HepG2 (cell line): Measurements from ENCODE around the gene ZBTB20. TPM values are rescaled to one million over a fixed set of nuclear protein-coding genes. Genes with fewer than 3 reads are reported as not detected.

Experiments used
- ATAC-seq: fragments of 200-7000 bp; cut with Tn5 transposase; 3 replicates; pipeline ENCODE4 v1.9.1; 2020; ENCODE audit warnings: mild to moderate bottlenecking, moderate library complexity
- BruUV-seq: library from RNA; stranded (reverse); fragments of 400-500 nt; replicated peaks from 2 replicates; lab custom pipeline; 2021; lab: Mats Ljungman, UMichigan
- CTCF ChIA-PET: fragments of 300-600 bp; formaldehyde crosslinking; extraction: SDS; loops from one replicate; lab custom pipeline; 2021; ENCODE audit warnings: low total read pairs, inconsistent platforms, low intra/inter-chr PET ratio; lab: Yijun Ruan, JAX
- POLR2A ChIA-PET: fragments of 350-600 bp; sonication (Branson Sonifier 250); formaldehyde crosslinking; loops from one replicate; lab custom pipeline; 2020; ENCODE audit warnings: antibody characterized with exemption, inconsistent platforms; lab: Yijun Ruan, JAX
- DNase-seq: peaks from one replicate; pipeline ENCODE4 v3.0.0-alpha.2; 2015; ENCODE audit warnings: low spot score
- FAIRE-seq: peaks from 3 replicates; lab custom pipeline; 2011; peaks lifted over from hg19 to GRCh38; lab: Jason Lieb, UNC
- H2AFZ ChIP-seq: one replicate; pipeline ENCODE4 v1.6.1; 2011; ENCODE audit warnings: low read length, inconsistent platforms
- H3K27ac ChIP-seq: fragments of 300-600 bp; 3 replicates; pipeline ENCODE4 v1.8.0; 2011; ENCODE audit warnings: mixed run types, mild to moderate bottlenecking, mixed read lengths, low read length, inconsistent platforms; ENCODE audit not compliant: insufficient read depth; ENCODE audit errors: extremely low read length
- H3K27me3 ChIP-seq, 2 experiments: fragments of 200-600 bp in 1 of 2; 2 replicates in 1 of 2; 3 replicates in 1 of 2; pipeline versions ENCODE4 v1.6.0 to v1.8.0; 2011; ENCODE audit warnings: low read length in 2 of 2, mild to moderate bottlenecking in 2 of 2, moderate library complexity in 2 of 2, inconsistent platforms in 1 of 2; ENCODE audit not compliant: insufficient read depth in 2 of 2, control insufficient read depth in 1 of 2
- H3K36me3 ChIP-seq, 2 experiments: fragments of 200-600 bp in 1 of 2; replicated peaks in 1 of 2; 2 replicates in 1 of 2; 3 replicates in 1 of 2; pipeline versions ENCODE4 v1.5.1 to v1.8.0; 2011; ENCODE audit warnings: low read length in 2 of 2, inconsistent platforms in 1 of 2; ENCODE audit not compliant: insufficient read depth in 2 of 2, control insufficient read depth in 1 of 2
- H3K4me1 ChIP-seq: 2 replicates; pipeline ENCODE4 v1.5.1; 2012; ENCODE audit warnings: low read length, inconsistent platforms; ENCODE audit not compliant: insufficient read depth
- H3K4me2 ChIP-seq: 2 replicates; pipeline ENCODE4 v1.6.0; 2011; ENCODE audit warnings: low read depth, low read length, inconsistent platforms
- H3K4me3 ChIP-seq, 3 experiments: fragments of 200-600 bp in 1 of 3; sonication (generic), shearing (Covaris generic) in 1 of 3; replicated peaks in 1 of 3; 2 replicates each; pipeline ENCODE4 v1.5.1; 2011 to 2016; ENCODE audit warnings: low read length in 3 of 3, inconsistent platforms in 2 of 3, low read depth in 2 of 3, mild to moderate bottlenecking in 2 of 3, control low read depth in 1 of 3, mixed read lengths in 1 of 3; ENCODE audit not compliant: insufficient read depth in 1 of 3
- H3K79me2 ChIP-seq: one replicate; pipeline ENCODE4 v1.6.1; 2011; ENCODE audit warnings: low read length, inconsistent platforms; ENCODE audit not compliant: insufficient read depth
- H3K9ac ChIP-seq: 2 replicates; pipeline ENCODE4 v1.6.0; 2011; ENCODE audit warnings: mild to moderate bottlenecking, low read depth, low read length, inconsistent platforms; ENCODE audit not compliant: insufficient read depth
- H3K9me3 ChIP-seq: 2 replicates; pipeline ENCODE4 v1.5.1; 2012; ENCODE audit warnings: mild to moderate bottlenecking, low read length
- H4K20me1 ChIP-seq: 2 replicates; pipeline ENCODE4 v1.6.0; 2011; ENCODE audit warnings: inconsistent platforms, mild to moderate bottlenecking, low read length, moderate library complexity; ENCODE audit not compliant: insufficient read depth
- EP300 ChIP-seq, 3 experiments: sonication (generic) in 1 of 3; formaldehyde crosslinking in 1 of 3; IDR thresholded peaks; 2 replicates each; pipeline versions ENCODE4 v1.5.1 to v1.6.1; 2011 to 2020; ENCODE audit warnings: low read depth in 2 of 3, low read length in 2 of 3, borderline replicate concordance in 1 of 3, improper control_type of control experiment in 1 of 3, mild to moderate bottlenecking in 1 of 3, missing genetic modification reagents in 1 of 3, moderate library complexity in 1 of 3
- RORA ChIP-seq: sonication (generic); formaldehyde crosslinking; IDR thresholded peaks from 2 replicates; pipeline ENCODE4 v1.5.0; 2020; ENCODE audit warnings: mild to moderate bottlenecking, missing genetic modification reagents, moderate library complexity
- RXRB ChIP-seq: IDR thresholded peaks from 2 replicates; pipeline ENCODE4 v1.6.1; 2016; ENCODE audit warnings: borderline replicate concordance, missing genetic modification reagents, missing compliant biosample characterization
- ZC3H13 ChIP-seq: sonication (generic); formaldehyde crosslinking; IDR thresholded peaks from 2 replicates; pipeline ENCODE4 v1.8.1; 2023; ENCODE audit warnings: mild to moderate bottlenecking, missing genetic modification reagents, moderate library complexity
- ZIK1 ChIP-seq: sonication (generic); formaldehyde crosslinking; IDR thresholded peaks from 2 replicates; pipeline ENCODE4 v1.5.0; 2020; ENCODE audit warnings: mild to moderate bottlenecking, low read depth, missing genetic modification reagents, borderline replicate concordance
- ZNF124 ChIP-seq: sonication (generic); formaldehyde crosslinking; IDR thresholded peaks from 2 replicates; pipeline ENCODE4 v1.4.0; 2020; ENCODE audit warnings: missing genetic modification reagents
- ZNF180 ChIP-seq: sonication (generic); formaldehyde crosslinking; IDR thresholded peaks from 2 replicates; pipeline ENCODE4 v1.4.0; 2020; ENCODE audit warnings: low read depth, missing genetic modification reagents, borderline replicate concordance
- ZNF484 ChIP-seq: sonication (generic); formaldehyde crosslinking; IDR thresholded peaks from 2 replicates; pipeline ENCODE4 v1.5.1; 2020; ENCODE audit warnings: mild to moderate bottlenecking, low read depth, missing genetic modification reagents, borderline replicate concordance
- ZNF773 ChIP-seq: sonication (generic); formaldehyde crosslinking; IDR thresholded peaks from 2 replicates; pipeline ENCODE4 v1.4.0; 2020; ENCODE audit warnings: missing genetic modification reagents, borderline replicate concordance
- WGBS: methylation state at CpG from one replicate; pipeline ENCODE4 v1.1.6; 2017; ENCODE audit warnings: low lambda C conversion rate; 5-methylcytosine and 5-hydroxymethylcytosine counted together
- in situ Hi-C: cut with HindIII; loops from 2 replicates; pipeline ENCODE4 v1.10.0; 2017; ENCODE audit warnings: low pct_unique_long_range_greater_than_20kb; ENCODE audit not compliant: extremely low pct_ligation_motif_present
- intact Hi-C: fragments of 100-400 bp; cut with micrococcal nuclease; formaldehyde crosslinking; loops from one replicate; pipeline ENCODE4 v1.10.0; 2022; ENCODE audit not compliant: unreplicated experiment
- polyA plus RNA-seq, 8 experiments: library from polyadenylated mRNA; depleted of rRNA in 3 of 8; stranded (reverse) in 7 of 8; unstranded in 1 of 8; fragments of >200 nt; fragmentation: Illumina TruSeq in 4 of 8; extraction: Trizol in 4 of 8; gene quantifications; 2 replicates each; pipeline versions ENCODE4 v1.2.1 to v1.2.3, GENCODE V29; 2011 to 2016; ENCODE audit warnings: low read depth in 4 of 8, missing spikeins in 1 of 8, mixed read lengths in 1 of 8; ENCODE audit not compliant: insufficient read depth in 1 of 8
- total RNA-seq, 5 experiments: library from RNA; depleted of rRNA; stranded (reverse); fragments of >200 nt; fragmentation: Illumina TruSeq; extraction: Trizol; gene quantifications; 2 replicates each; pipeline ENCODE4 v1.2.3, GENCODE V29; 2016; ENCODE audit warnings: low read depth in 1 of 5
- TF ChIP-seq, protein P1 (sequence below): IDR thresholded peaks from 2 replicates; pipeline ENCODE4 v1.6.1; 2016; ENCODE audit warnings: missing compliant biosample characterization, missing genetic modification reagents, borderline replicate concordance
- TF ChIP-seq, protein P2 (sequence below): sonication (generic); formaldehyde crosslinking; IDR thresholded peaks from 2 replicates; pipeline ENCODE4 v1.4.0; 2020; ENCODE audit warnings: missing genetic modification reagents
- TF ChIP-seq, protein P3 (sequence below): sonication (generic); formaldehyde crosslinking; IDR thresholded peaks from 2 replicates; pipeline ENCODE4 v1.4.0; 2020; ENCODE audit warnings: mild to moderate bottlenecking, missing genetic modification reagents, borderline replicate concordance
- TF ChIP-seq, protein P4 (sequence below): IDR thresholded peaks from 2 replicates; pipeline ENCODE4 v1.6.1; 2016; ENCODE audit warnings: mild to moderate bottlenecking
- TF ChIP-seq, protein P5 (sequence below): sonication (generic); formaldehyde crosslinking; IDR thresholded peaks from 2 replicates; pipeline ENCODE4 v1.9.0; 2021; ENCODE audit warnings: missing genetic modification reagents, borderline replicate concordance

Gene ZBTB20
- total and polyA plus RNA-seq, 2 of the 13 experiments (the other 11 are each of a cell fraction or from before 2014, with no cell fraction given): 1.9 to 8.8 TPM

DNA sequence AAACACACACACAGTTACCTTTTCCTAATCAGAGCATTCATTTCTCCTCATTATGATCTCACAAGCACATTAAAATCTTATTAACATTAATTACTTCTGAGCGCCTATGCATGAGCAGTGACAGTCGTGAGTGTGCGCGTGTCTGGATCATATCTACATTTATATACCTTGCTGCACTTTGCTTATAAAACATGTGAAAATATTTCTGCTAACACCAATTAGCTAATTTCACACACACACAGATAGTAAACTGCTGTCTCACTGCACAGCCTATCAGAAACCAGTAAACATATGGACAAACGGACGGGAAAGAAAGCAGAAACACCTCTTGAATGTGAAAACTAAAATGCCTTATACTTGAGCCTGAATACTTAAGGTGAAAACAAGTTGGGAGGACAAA lies 64.8 kb downstream of the ZBTB20 start:
- Histone ChIP-seq H4K20me1 (no peaks in the 10 kb centered on the region), H3K27me3 (no peaks in the 10 kb centered on the region; a peak in 1 of 5 replicates), H3K36me3 (no peaks in the 10 kb centered on the region), H3K4me3 (no peak overlapping the region), H3K79me2 (no peaks in the 10 kb centered on the region), H3K4me1 (no peaks in the 10 kb centered on the region; the same call in 1 of the 2 replicates), H3K27ac (no peak overlapping the region), H3K9me3 (no peaks in the 10 kb centered on the region), H3K4me2 (no peak overlapping the region), H2AFZ (no peak overlapping the region), H3K9ac (no peak overlapping the region)
- ChIA-PET CTCF (no interaction called here), POLR2A (no interaction called here)
- intact Hi-C loops (no loop called here), in situ Hi-C loops (loop anchor here (10.0 to 25.0 kb wide), 2 partner anchors 257 to 605 kb away; no protein-coding TSS in a partner anchor)
- FAIRE-seq: no peak
- no peak for ATAC-seq
- TF ChIP-seq ZNF773 (no peak), ZIK1 (CRISPR knock-in tag) (no peak), ZNF180 (no peak), ZC3H13 (CRISPR knock-in tag) (no peak), RXRB (no peak), ZNF124 (CRISPR knock-in tag) (no peak), RORA (no peak), EP300 (IDR thresholded peaks at IDR 0.05; ENCODE audit: low read depth in 2 of 2, low read length in 2 of 2) (no peak), EP300 (CRISPR knock-in tag; IDR thresholded peaks at IDR 0.05; ENCODE audit: borderline replicate concordance) (no peak), ZNF484 (CRISPR knock-in tag) (no peak)
- TF ChIP-seq, protein P1, sequence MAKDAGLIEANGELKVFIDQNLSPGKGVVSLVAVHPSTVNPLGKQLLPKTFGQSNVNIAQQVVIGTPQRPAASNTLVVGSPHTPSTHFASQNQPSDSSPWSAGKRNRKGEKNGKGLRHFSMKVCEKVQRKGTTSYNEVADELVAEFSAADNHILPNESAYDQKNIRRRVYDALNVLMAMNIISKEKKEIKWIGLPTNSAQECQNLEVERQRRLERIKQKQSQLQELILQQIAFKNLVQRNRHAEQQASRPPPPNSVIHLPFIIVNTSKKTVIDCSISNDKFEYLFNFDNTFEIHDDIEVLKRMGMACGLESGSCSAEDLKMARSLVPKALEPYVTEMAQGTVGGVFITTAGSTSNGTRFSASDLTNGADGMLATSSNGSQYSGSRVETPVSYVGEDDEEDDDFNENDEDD (CRISPR knock-in tag): no peak
- TF ChIP-seq, protein P2, sequence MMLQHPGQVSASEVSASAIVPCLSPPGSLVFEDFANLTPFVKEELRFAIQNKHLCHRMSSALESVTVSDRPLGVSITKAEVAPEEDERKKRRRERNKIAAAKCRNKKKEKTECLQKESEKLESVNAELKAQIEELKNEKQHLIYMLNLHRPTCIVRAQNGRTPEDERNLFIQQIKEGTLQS: no peak
- TF ChIP-seq, protein P3, sequence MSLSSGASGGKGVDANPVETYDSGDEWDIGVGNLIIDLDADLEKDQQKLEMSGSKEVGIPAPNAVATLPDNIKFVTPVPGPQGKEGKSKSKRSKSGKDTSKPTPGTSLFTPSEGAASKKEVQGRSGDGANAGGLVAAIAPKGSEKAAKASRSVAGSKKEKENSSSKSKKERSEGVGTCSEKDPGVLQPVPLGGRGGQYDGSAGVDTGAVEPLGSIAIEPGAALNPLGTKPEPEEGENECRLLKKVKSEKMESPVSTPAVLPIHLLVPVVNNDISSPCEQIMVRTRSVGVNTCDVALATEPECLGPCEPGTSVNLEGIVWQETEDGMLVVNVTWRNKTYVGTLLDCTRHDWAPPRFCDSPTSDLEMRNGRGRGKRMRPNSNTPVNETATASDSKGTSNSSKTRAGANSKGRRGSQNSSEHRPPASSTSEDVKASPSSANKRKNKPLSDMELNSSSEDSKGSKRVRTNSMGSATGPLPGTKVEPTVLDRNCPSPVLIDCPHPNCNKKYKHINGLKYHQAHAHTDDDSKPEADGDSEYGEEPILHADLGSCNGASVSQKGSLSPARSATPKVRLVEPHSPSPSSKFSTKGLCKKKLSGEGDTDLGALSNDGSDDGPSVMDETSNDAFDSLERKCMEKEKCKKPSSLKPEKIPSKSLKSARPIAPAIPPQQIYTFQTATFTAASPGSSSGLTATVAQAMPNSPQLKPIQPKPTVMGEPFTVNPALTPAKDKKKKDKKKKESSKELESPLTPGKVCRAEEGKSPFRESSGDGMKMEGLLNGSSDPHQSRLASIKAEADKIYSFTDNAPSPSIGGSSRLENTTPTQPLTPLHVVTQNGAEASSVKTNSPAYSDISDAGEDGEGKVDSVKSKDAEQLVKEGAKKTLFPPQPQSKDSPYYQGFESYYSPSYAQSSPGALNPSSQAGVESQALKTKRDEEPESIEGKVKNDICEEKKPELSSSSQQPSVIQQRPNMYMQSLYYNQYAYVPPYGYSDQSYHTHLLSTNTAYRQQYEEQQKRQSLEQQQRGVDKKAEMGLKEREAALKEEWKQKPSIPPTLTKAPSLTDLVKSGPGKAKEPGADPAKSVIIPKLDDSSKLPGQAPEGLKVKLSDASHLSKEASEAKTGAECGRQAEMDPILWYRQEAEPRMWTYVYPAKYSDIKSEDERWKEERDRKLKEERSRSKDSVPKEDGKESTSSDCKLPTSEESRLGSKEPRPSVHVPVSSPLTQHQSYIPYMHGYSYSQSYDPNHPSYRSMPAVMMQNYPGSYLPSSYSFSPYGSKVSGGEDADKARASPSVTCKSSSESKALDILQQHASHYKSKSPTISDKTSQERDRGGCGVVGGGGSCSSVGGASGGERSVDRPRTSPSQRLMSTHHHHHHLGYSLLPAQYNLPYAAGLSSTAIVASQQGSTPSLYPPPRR (CRISPR knock-in tag): no peak
- TF ChIP-seq, protein P4, sequence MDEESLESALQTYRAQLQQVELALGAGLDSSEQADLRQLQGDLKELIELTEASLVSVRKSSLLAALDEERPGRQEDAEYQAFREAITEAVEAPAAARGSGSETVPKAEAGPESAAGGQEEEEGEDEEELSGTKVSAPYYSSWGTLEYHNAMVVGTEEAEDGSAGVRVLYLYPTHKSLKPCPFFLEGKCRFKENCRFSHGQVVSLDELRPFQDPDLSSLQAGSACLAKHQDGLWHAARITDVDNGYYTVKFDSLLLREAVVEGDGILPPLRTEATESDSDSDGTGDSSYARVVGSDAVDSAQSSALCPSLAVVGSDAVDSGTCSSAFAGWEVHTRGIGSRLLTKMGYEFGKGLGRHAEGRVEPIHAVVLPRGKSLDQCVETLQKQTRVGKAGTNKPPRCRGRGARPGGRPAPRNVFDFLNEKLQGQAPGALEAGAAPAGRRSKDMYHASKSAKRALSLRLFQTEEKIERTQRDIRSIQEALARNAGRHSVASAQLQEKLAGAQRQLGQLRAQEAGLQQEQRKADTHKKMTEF (CRISPR knock-in tag): no peak
- TF ChIP-seq, protein P5, sequence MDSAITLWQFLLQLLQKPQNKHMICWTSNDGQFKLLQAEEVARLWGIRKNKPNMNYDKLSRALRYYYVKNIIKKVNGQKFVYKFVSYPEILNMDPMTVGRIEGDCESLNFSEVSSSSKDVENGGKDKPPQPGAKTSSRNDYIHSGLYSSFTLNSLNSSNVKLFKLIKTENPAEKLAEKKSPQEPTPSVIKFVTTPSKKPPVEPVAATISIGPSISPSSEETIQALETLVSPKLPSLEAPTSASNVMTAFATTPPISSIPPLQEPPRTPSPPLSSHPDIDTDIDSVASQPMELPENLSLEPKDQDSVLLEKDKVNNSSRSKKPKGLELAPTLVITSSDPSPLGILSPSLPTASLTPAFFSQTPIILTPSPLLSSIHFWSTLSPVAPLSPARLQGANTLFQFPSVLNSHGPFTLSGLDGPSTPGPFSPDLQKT: no peak
- 86% methylated on average over 6 of the region's 6 CpGs for WGBS
- DNase-seq: no peak
- no TSS peak for BruUV-seq
